ENCODE data around the gene PCSK2. TPM values are rescaled to one million over a fixed set of nuclear protein-coding genes. Genes with fewer than 3 reads are reported as not detected.

Gene PCSK2
- total and polyA plus RNA-seq, 2 of the 8 experiments (the other 6 are each of a cell fraction or from before 2014, with no cell fraction given) = 1.9 to 4.2 TPM

GRCh38 chr20:17380801-17381200, 154.0 kb downstream of the PCSK2 start:
- no peak overlapping the region for H2AK5ac ChIP-seq (ENCODE audit: low read depth, low read length)
- no peak overlapping the region for H2BK15ac ChIP-seq (ENCODE audit: low read length)
- no peak overlapping the region for H4K91ac ChIP-seq (replicated peaks; ENCODE audit: insufficient read length, low read length)
- no peak overlapping the region for H3K56ac ChIP-seq (replicated peaks; ENCODE audit: insufficient read length, low read depth, low read length)
- ChIA-PET POLR2A (ENCODE audit: partially characterized antibody) (no interaction called here), CTCF (ENCODE audit: partially characterized antibody) (interaction anchor here (0.7 to 1.0 kb wide), 2 partner anchors 124 to 1894 kb away, joined by 3 to 4 read pairs; no protein-coding TSS in a partner anchor)
- no peak overlapping the region for H3K9ac ChIP-seq (replicated peaks in 1 of 4; ENCODE audit: extremely low read depth in 1 of 4, low read depth in 3 of 4, low read length in 3 of 4)
- H2AFZ ChIP-seq (ENCODE audit: low read length) = no peak overlapping the region
- H3K18ac ChIP-seq (ENCODE audit: extremely low read depth, low read length) = no peak overlapping the region
- H3K36me3 ChIP-seq (ENCODE audit: control insufficient read depth in 2 of 4, insufficient read depth in 4 of 4, low read length in 3 of 4) = no peaks in the 10 kb centered on the region
- no peak overlapping the region for H2BK20ac ChIP-seq (ENCODE audit: low read length)
- no peaks in the 10 kb centered on the region for H3K79me1 ChIP-seq (ENCODE audit: low read depth, low read length)
- no peaks in the 10 kb centered on the region for H3K9me3 ChIP-seq (ENCODE audit: insufficient read depth in 2 of 2, low read depth in 1 of 2, low read length in 1 of 2)
- no peak overlapping the region for H2BK120ac ChIP-seq (replicated peaks; ENCODE audit: low read depth, low read length)
- no peak overlapping the region for H3K4ac ChIP-seq (replicated peaks; ENCODE audit: insufficient read length, low read depth, low read length)
- H3K27me3 ChIP-seq (replicated peaks in 1 of 4; ENCODE audit: control insufficient read depth in 3 of 4, extremely low read depth in 1 of 4, insufficient read depth in 3 of 4, low read length in 3 of 4) = no peaks in the 10 kb centered on the region
- H3K4me2 ChIP-seq (ENCODE audit: insufficient read depth in 1 of 2, low read depth in 2 of 2, low read length in 2 of 2) = no peak overlapping the region
- H3K4me3 ChIP-seq (ENCODE audit: extremely low read depth in 1 of 4, insufficient read depth in 2 of 4, low read depth in 3 of 4, low read length in 4 of 4) = no peak overlapping the region
- FAIRE-seq = no peak
- H3K23me2 ChIP-seq (ENCODE audit: low read depth, low read length) = peaks cover 3% of the 10 kb centered on the region; the same call in 1 of the 2 replicates
- DNase-seq (ENCODE audit: low read depth in 1 of 2, low spot score in 2 of 2) = no peak
- no peaks in the 10 kb centered on the region for H4K20me1 ChIP-seq (replicated peaks in 1 of 2; ENCODE audit: control insufficient read depth in 1 of 2, insufficient read depth in 2 of 2, low read length in 2 of 2)
- no peak overlapping the region for H3K27ac ChIP-seq (ENCODE audit: low read depth, low read length)
- no peak overlapping the region for H2BK5ac ChIP-seq (ENCODE audit: low read depth, low read length)
- H4K8ac ChIP-seq (ENCODE audit: extremely low read depth, insufficient read depth, low read length) = no peak overlapping the region
- no peaks in the 10 kb centered on the region for H3K79me2 ChIP-seq (ENCODE audit: control insufficient read depth in 1 of 2, insufficient read depth in 2 of 2, low read length in 2 of 2)
- H3K14ac ChIP-seq (ENCODE audit: insufficient read length) = no peak overlapping the region
- H3K23ac ChIP-seq (ENCODE audit: insufficient read length) = no peak overlapping the region
- WGBS, 2 experiments (ENCODE audit: extremely low coverage in 1 of 2, insufficient coverage in 1 of 2, insufficient read length in 1 of 2, insufficient replicate concordance in 2 of 2, low coverage in 1 of 2, low lambda C conversion rate in 2 of 2, missing lambda C conversion rate in 1 of 2) = 88% methylated on average over 4 of the region's 4 CpGs; no CpG with 5 or more reads in 1 of the 2 experiments
- H2BK12ac ChIP-seq (ENCODE audit: low read depth, low read length) = no peak overlapping the region
- no peak overlapping the region for H4K5ac ChIP-seq (ENCODE audit: insufficient read length, low read depth, low read length)
- H3K4me1 ChIP-seq (replicated peaks in 1 of 4; ENCODE audit: control insufficient read depth in 3 of 4, insufficient read depth in 4 of 4, low read length in 3 of 4) = 0 out of 7 replicates have a peak, but pooled peaks cover 0 to 2% (median 0%) of the 10 kb centered on the region in 4 experiments
- no peak for TF ChIP-seq SIX5 (IDR thresholded peaks at IDR 0.05; ENCODE audit: low read depth, low read length)
- no peak for TF ChIP-seq ZNF274 (IDR thresholded peaks at IDR 0.05; ENCODE audit: borderline replicate concordance, extremely low read depth, low read length)
- TF ChIP-seq KDM5A (IDR thresholded peaks at IDR 0.05; ENCODE audit: low read length) = no peak
- TF ChIP-seq CTBP2 (IDR thresholded peaks at IDR 0.05; ENCODE audit: borderline replicate concordance, insufficient read depth, insufficient read length, low read length) = no peak

Data from H1 (cell line).